Esophagus muscularis mucosa (tissue), 4 donors: ENCODE results near the gene TSC22D3. TPM values are rescaled to one million over a fixed set of nuclear protein-coding genes. Genes with fewer than 3 reads are reported as not detected.

Experiments
- DNase-seq: peaks from one replicate; pipeline ENCODE4 v3.0.0-alpha.2; 2017; ENCODE audit errors: extremely low spot score
- H3K27ac ChIP-seq, 4 donors: fragments of 200-600 bp; sonication (generic); replicated peaks in 1 of 4; 1 replicate in 3 of 4; 2 replicates in 1 of 4; pipeline ENCODE4 v1.5.1; 2016 to 2019; ENCODE audit warnings: mild to moderate bottlenecking in 1 of 4
- H3K27me3 ChIP-seq, 4 donors: fragments of 200-600 bp; sonication (generic); one replicate each; pipeline versions ENCODE4 v1.5.1 to v1.6.0; 2016 to 2019
- H3K36me3 ChIP-seq, 4 donors: fragments of 200-600 bp; sonication (generic); one replicate each; pipeline ENCODE4 v1.5.1; 2016 to 2019
- H3K4me1 ChIP-seq, 4 donors: fragments of 200-600 bp; sonication (generic); one replicate each; pipeline ENCODE4 v1.5.1; 2016 to 2019
- H3K4me3 ChIP-seq, 4 donors: fragments of 200-600 bp; sonication (generic); 1 replicate in 2 of 4; 2 replicates in 2 of 4; pipeline ENCODE4 v1.5.1; 2016 to 2019; ENCODE audit warnings: mild to moderate bottlenecking in 4 of 4, moderate library complexity in 1 of 4
- H3K9me3 ChIP-seq, 4 donors: fragments of 200-600 bp; sonication (generic); 1 replicate in 3 of 4; 2 replicates in 1 of 4; pipeline ENCODE4 v1.5.1; 2016 to 2019
- CTCF ChIP-seq, 3 experiments: fragments of 200-600 bp in 2 of 3; fragments of 450-650 bp in 1 of 3; sonication (generic) in 2 of 3; IDR thresholded peaks; one replicate each; pipeline ENCODE4 v1.5.1; 2017 to 2019; ENCODE audit warnings: antibody characterized with exemption in 3 of 3, mild to moderate bottlenecking in 2 of 3, moderate library complexity in 1 of 3
- EP300 ChIP-seq: sonication (generic); formaldehyde crosslinking; IDR thresholded peaks from one replicate; pipeline ENCODE4 v1.6.1; 2017; ENCODE audit warnings: antibody characterized with exemption
- POLR2A ChIP-seq: fragments of 450-650 bp; IDR thresholded peaks from one replicate; pipeline ENCODE4 v1.6.1; 2017; ENCODE audit warnings: antibody characterized with exemption, moderate library complexity, mild to moderate bottlenecking, low read depth
- POLR2AphosphoS5 ChIP-seq, 2 donors: sonication (generic); formaldehyde crosslinking; IDR thresholded peaks; one replicate each; pipeline ENCODE4 v1.6.1; 2017; ENCODE audit warnings: antibody characterized with exemption in 2 of 2
- WGBS: methylation state at CpG from one replicate; pipeline ENCODE4 v1.1.5; 2018; 5-methylcytosine and 5-hydroxymethylcytosine counted together
- intact Hi-C: fragments of 100-400 bp; cut with DNase I; formaldehyde crosslinking; loops from one replicate; pipeline ENCODE4 v1.15.1; 2023
- total RNA-seq, 4 donors: library from RNA; depleted of rRNA; stranded (reverse); fragments of >200 nt; gene quantifications; one replicate each; pipeline versions ENCODE4 v1.1.0 to v1.2.1, GENCODE V29; 2016

The TSC22D3 gene
- total RNA-seq, 4 donors from 2014 or later = 389 to 1,047 (median 786) TPM

GRCh38 chrX:107750263-107750662 is 25.3 kb downstream of the TSC22D3 start:
- intact Hi-C loops = no loop called here
- no peak for DNase-seq
- Histone ChIP-seq H3K4me3 (no peak overlapping the region), H3K9me3 (no peaks in the 10 kb centered on the region), H3K36me3 (no peaks in the 10 kb centered on the region), H3K27ac (peak overlapping the region in 1 of 4 donors; percentile 3), H3K27me3 (no peaks in the 10 kb centered on the region), H3K4me1 (peaks cover 47 to 79% (median 59%) of the 10 kb centered on the region in 4 donors)
- no peak for TF ChIP-seq POLR2AphosphoS5 (IDR thresholded peaks at IDR 0.05)
- no peak for TF ChIP-seq POLR2A
- TF ChIP-seq EP300 = no peak
- TF ChIP-seq CTCF (IDR thresholded peaks at IDR 0.05) = no peak
- 90% methylated on average over 6 of the region's 6 CpGs for WGBS

GRCh38 chrX:107748506-107748905 is 27.1 kb downstream of the TSC22D3 start:
- Histone ChIP-seq H3K27ac (peak overlapping the region; percentile 61 to 75 (median 74)), H3K4me1 (peaks cover 48 to 86% (median 71%) of the 10 kb centered on the region in 4 donors), H3K27me3 (no peaks in the 10 kb centered on the region), H3K9me3 (no peaks in the 10 kb centered on the region), H3K36me3 (no peaks in the 10 kb centered on the region), H3K4me3 (no peak overlapping the region)
- TF ChIP-seq CTCF (IDR thresholded peaks at IDR 0.05) (no peak), POLR2A (no peak), POLR2AphosphoS5 (IDR thresholded peaks at IDR 0.05) (no peak), EP300 (no peak)
- DNase-seq = no peak
- intact Hi-C loops = no loop called here
- 75% methylated on average over 6 of the region's 6 CpGs for WGBS

- Histone ChIP-seq H3K9me3 (no peaks in the 10 kb centered on the region), H3K36me3 (no peaks in the 10 kb centered on the region), H3K4me1 (peaks cover 52 to 86% (median 71%) of the 10 kb centered on the region in 4 donors), H3K27me3 (no peaks in the 10 kb centered on the region), H3K4me3 (peak overlapping the region in 1 of 4 donors; percentile 6), H3K27ac (peak overlapping the region; percentile 72 to 75 (median 74))
- intact Hi-C loops = no loop called here
- 44% methylated on average over 3 of the region's 3 CpGs for WGBS
- no peak for DNase-seq
- TF ChIP-seq CTCF (IDR thresholded peaks at IDR 0.05) (no peak), POLR2AphosphoS5 (IDR thresholded peaks at IDR 0.05) (peak; percentile 55 to 83)
Observed at GRCh38 chrX:107747596-107748161, 27.9 kb downstream of the TSC22D3 start.

GRCh38 chrX:107744868-107745267 is 30.7 kb downstream of the TSC22D3 start:
- no peaks in the 10 kb centered on the region for H3K36me3 ChIP-seq
- H3K27ac ChIP-seq = no peak overlapping the region
- TF ChIP-seq POLR2AphosphoS5 (IDR thresholded peaks at IDR 0.05) = no peak
- TF ChIP-seq EP300 = no peak
- no peak for TF ChIP-seq POLR2A
- TF ChIP-seq CTCF (IDR thresholded peaks at IDR 0.05) = no peak
- DNase-seq = no peak
- 70% methylated on average over 2 of the region's 2 CpGs for WGBS
- intact Hi-C loops = no loop called here
- H3K9me3 ChIP-seq = no peaks in the 10 kb centered on the region
- H3K4me3 ChIP-seq = no peak overlapping the region
- no peaks in the 10 kb centered on the region for H3K27me3 ChIP-seq
- H3K4me1 ChIP-seq = peaks cover 73 to 95% (median 77%) of the 10 kb centered on the region in 4 donors

- no peaks in the 10 kb centered on the region for H3K36me3 ChIP-seq
- no peak for DNase-seq
- H3K4me3 ChIP-seq = no peak overlapping the region
- WGBS = 90% methylated on average over 4 of the region's 7 CpGs
- intact Hi-C loops = no loop called here
- TF ChIP-seq POLR2AphosphoS5 (IDR thresholded peaks at IDR 0.05) (no peak), EP300 (no peak), POLR2A (no peak), CTCF (IDR thresholded peaks at IDR 0.05) (no peak)
- H3K27ac ChIP-seq = peak overlapping the region in 3 of 4 donors; percentile 88 to 92 (median 92)
- H3K4me1 ChIP-seq = peaks cover 79 to 96% (median 86%) of the 10 kb centered on the region in 4 donors
- no peaks in the 10 kb centered on the region for H3K27me3 ChIP-seq
- H3K9me3 ChIP-seq = no peaks in the 10 kb centered on the region
Observed at GRCh38 chrX:107743995-107744394, 31.6 kb downstream of the TSC22D3 start.
